Mesenchymal stem cell (in vitro differentiated cells and primary cell): ENCODE measurements around the gene NSFL1C.
A peak's percentile ranks its signal among the peaks of the same experiment; 100 is the strongest.

Experiments
- DNase-seq: peaks from one replicate; pipeline ENCODE4 v3.0.0-alpha.2; 2013
- H2AFZ ChIP-seq: one replicate; pipeline ENCODE4 v1.6.1; 2013; ENCODE audit warnings: low read depth, mild to moderate bottlenecking, control low read depth, inconsistent platforms, low read length, moderate library complexity
- H2AK5ac ChIP-seq: 2 replicates; pipeline ENCODE4 v1.6.1; 2013; ENCODE audit warnings: low read length, moderate library complexity, mild to moderate bottlenecking, inconsistent platforms; ENCODE audit not compliant: severe bottlenecking
- H2BK120ac ChIP-seq: one replicate; pipeline ENCODE4 v1.6.1; 2013; ENCODE audit warnings: low read depth, mild to moderate bottlenecking, inconsistent platforms, low read length, moderate library complexity
- H2BK12ac ChIP-seq, 2 experiments: one replicate each; pipeline ENCODE4 v1.6.1; 2013; ENCODE audit warnings: inconsistent platforms in 2 of 2, low read length in 2 of 2, mild to moderate bottlenecking in 2 of 2, moderate library complexity in 2 of 2, control low read depth in 1 of 2
- H2BK15ac ChIP-seq: one replicate; pipeline ENCODE4 v1.6.1; 2013; ENCODE audit warnings: mild to moderate bottlenecking, low read depth, inconsistent platforms; ENCODE audit not compliant: poor library complexity, severe bottlenecking
- H2BK5ac ChIP-seq: 2 replicates; pipeline ENCODE4 v1.6.1; 2013; ENCODE audit warnings: low read depth, mild to moderate bottlenecking, low read length, control low read depth, inconsistent platforms; ENCODE audit not compliant: poor library complexity, severe bottlenecking
- H3K14ac ChIP-seq, 2 experiments: one replicate each; pipeline ENCODE4 v1.6.1; 2013; ENCODE audit warnings: inconsistent platforms in 2 of 2, low read length in 2 of 2, control low read depth in 1 of 2, mild to moderate bottlenecking in 1 of 2, moderate library complexity in 1 of 2
- H3K18ac ChIP-seq, 2 experiments: one replicate each; pipeline ENCODE4 v1.6.1; 2013; ENCODE audit warnings: inconsistent platforms in 2 of 2, low read length in 2 of 2, control low read depth in 1 of 2, low read depth in 1 of 2, mild to moderate bottlenecking in 1 of 2
- H3K23ac ChIP-seq, 2 experiments: one replicate each; pipeline ENCODE4 v1.6.1; 2013; ENCODE audit warnings: inconsistent platforms in 2 of 2, low read length in 2 of 2, mild to moderate bottlenecking in 2 of 2, moderate library complexity in 2 of 2, control low read depth in 1 of 2
- H3K27ac ChIP-seq: 2 replicates; pipeline ENCODE4 v1.5.1; 2013; ENCODE audit warnings: mild to moderate bottlenecking, moderate library complexity, low read length, control low read depth, inconsistent platforms; ENCODE audit not compliant: poor library complexity, severe bottlenecking
- H3K27me3 ChIP-seq, 2 experiments: 2 replicates each; pipeline versions ENCODE4 v1.6.1 to v1.7.0; 2013; ENCODE audit warnings: low read length in 2 of 2, mild to moderate bottlenecking in 2 of 2, moderate library complexity in 2 of 2, control low read depth in 1 of 2, inconsistent platforms in 1 of 2; ENCODE audit not compliant: control insufficient read depth in 1 of 2, insufficient read depth in 1 of 2
- H3K36me3 ChIP-seq, 2 experiments: 2 replicates each; pipeline versions ENCODE4 v1.6.1 to v1.7.0; 2013; ENCODE audit warnings: low read length in 2 of 2, control low read depth in 1 of 2, inconsistent platforms in 1 of 2, low read depth in 1 of 2, mild to moderate bottlenecking in 1 of 2; ENCODE audit not compliant: insufficient read depth in 2 of 2, control insufficient read depth in 1 of 2
- H3K4ac ChIP-seq, 2 experiments: one replicate each; pipeline ENCODE4 v1.6.1; 2013; ENCODE audit warnings: inconsistent platforms in 2 of 2, low read length in 2 of 2, mild to moderate bottlenecking in 2 of 2, moderate library complexity in 2 of 2, control low read depth in 1 of 2, low read depth in 1 of 2
- H3K4me1 ChIP-seq: 2 replicates; pipeline ENCODE4 v1.6.1; 2013; ENCODE audit warnings: low read depth, low read length, control low read depth; ENCODE audit not compliant: control insufficient read depth, insufficient read depth
- H3K4me2 ChIP-seq: 2 replicates; pipeline ENCODE4 v1.6.1; 2013; ENCODE audit warnings: low read length, mild to moderate bottlenecking, inconsistent platforms; ENCODE audit not compliant: poor library complexity, severe bottlenecking
- H3K4me3 ChIP-seq, 2 experiments: 2 replicates each; pipeline versions ENCODE4 v1.5.1 to v1.7.0; 2013; ENCODE audit warnings: low read length in 2 of 2, mild to moderate bottlenecking in 2 of 2, control low read depth in 1 of 2, low read depth in 1 of 2; ENCODE audit not compliant: insufficient read depth in 1 of 2
- H3K79me1 ChIP-seq: replicated peaks from 2 replicates; pipeline ENCODE4 v1.6.1; 2013; ENCODE audit warnings: mild to moderate bottlenecking, control low read depth, low read length, inconsistent platforms; ENCODE audit not compliant: poor library complexity, severe bottlenecking
- H3K9ac ChIP-seq: 2 replicates; pipeline ENCODE4 v1.7.0; 2013; ENCODE audit warnings: mild to moderate bottlenecking, low read length, moderate library complexity
- H3K9me3 ChIP-seq: 2 replicates; pipeline ENCODE4 v1.7.0; 2013; ENCODE audit warnings: mild to moderate bottlenecking, low read length; ENCODE audit not compliant: control insufficient read depth
- H4K8ac ChIP-seq: one replicate; pipeline ENCODE4 v1.6.1; 2013; ENCODE audit warnings: inconsistent platforms, mild to moderate bottlenecking, low read length, moderate library complexity
- H4K91ac ChIP-seq: one replicate; pipeline ENCODE4 v1.6.1; 2013; ENCODE audit warnings: mild to moderate bottlenecking, low read length, inconsistent platforms
- WGBS: methylation state at CpG from one replicate; pipeline ENCODE4 v1.1.7; 2013; ENCODE audit warnings: mixed read lengths; 5-methylcytosine and 5-hydroxymethylcytosine counted together

The NSFL1C gene

DNA sequence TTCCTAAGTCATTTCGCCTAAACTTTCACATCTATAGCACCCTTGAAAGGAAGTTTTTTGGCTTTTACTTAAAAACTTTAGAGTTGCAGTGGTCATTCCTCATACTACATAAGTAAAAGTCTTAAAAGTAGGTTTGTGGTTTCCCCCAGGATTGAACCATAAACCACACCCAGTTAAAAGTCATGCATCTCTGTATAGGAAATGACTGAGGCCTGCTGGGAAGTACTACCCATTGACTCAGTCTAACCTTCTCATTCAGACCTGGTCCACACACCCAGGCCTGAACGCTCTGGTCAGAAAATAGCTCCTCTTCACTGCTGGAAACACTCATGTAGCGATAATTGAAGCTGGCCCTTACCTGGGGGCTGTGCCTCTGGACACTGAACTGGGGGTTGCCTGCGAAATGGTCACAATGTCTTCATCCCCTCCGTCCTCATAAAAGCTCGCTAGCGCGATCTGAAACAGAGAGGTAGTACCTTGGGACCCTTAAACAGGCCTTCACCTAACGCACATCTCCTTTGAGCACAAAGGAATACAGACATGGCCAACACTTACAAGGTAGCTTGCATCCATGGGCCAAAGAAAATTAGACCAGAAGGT lies 2.6 kb downstream of the NSFL1C start:
- Histone ChIP-seq H3K36me3 (peaks cover 14 to 60% of the 10 kb centered on the region in 2 experiments), H3K23ac (no peak overlapping the region), H3K9ac (no peak overlapping the region), H3K4me1 (peaks cover 16% of the 10 kb centered on the region), H3K4me2 (no peak overlapping the region), H2AK5ac (peak overlapping the region; percentile 74), H3K14ac (no peak overlapping the region), H2BK15ac (no peak overlapping the region), H2BK120ac (no peak overlapping the region), H3K4me3 (no peak overlapping the region), H2BK12ac (no peak overlapping the region), H4K8ac (no peak overlapping the region), H4K91ac (no peak overlapping the region), H3K27ac (no peak overlapping the region), H3K27me3 (no peaks in the 10 kb centered on the region), H2BK5ac (no peak overlapping the region), H2AFZ (no peak overlapping the region), H3K79me1 (peaks cover 23% of the 10 kb centered on the region), H3K4ac (no peak overlapping the region), H3K9me3 (no peaks in the 10 kb centered on the region), H3K18ac (no peak overlapping the region)
- 99% methylated on average over 9 of the region's 9 CpGs for WGBS
- no peak for DNase-seq

DNA sequence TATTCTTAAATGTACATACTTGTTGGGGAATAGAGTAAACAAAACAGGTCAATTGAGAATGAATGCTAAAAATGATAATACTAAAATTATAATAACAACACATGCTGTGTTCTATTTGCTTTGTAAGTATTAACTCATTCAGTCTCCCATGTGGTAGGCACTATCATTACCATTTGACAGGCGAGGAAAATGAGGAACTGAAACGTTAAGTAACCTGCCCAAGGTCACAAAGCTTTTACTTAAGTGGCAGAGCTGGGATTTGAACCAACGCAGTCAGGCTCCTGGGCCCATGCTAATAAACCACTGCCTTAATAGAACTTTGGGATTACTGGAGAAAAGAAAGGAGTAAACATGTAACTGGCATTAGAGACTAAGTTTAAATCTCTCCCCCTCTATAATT lies 3.8 kb downstream of the NSFL1C start:
- peaks cover 15 to 72% of the 10 kb centered on the region in 2 experiments for H3K36me3 ChIP-seq
- no peak overlapping the region for H2BK12ac ChIP-seq
- no peak overlapping the region for H2BK120ac ChIP-seq
- WGBS, result 96% methylated on average over 3 of the region's 3 CpGs
- H4K91ac ChIP-seq, result no peak overlapping the region
- H3K27ac ChIP-seq, result no peak overlapping the region
- peaks cover 13% of the 10 kb centered on the region for H3K4me1 ChIP-seq
- no peak overlapping the region for H3K14ac ChIP-seq
- no peak overlapping the region for H2BK15ac ChIP-seq
- H4K8ac ChIP-seq, result no peak overlapping the region
- H3K4ac ChIP-seq, result no peak overlapping the region
- H3K79me1 ChIP-seq, result peaks cover 26% of the 10 kb centered on the region
- no peak overlapping the region for H3K4me3 ChIP-seq
- no peak overlapping the region for H2AK5ac ChIP-seq
- H3K27me3 ChIP-seq, result no peaks in the 10 kb centered on the region
- H2BK5ac ChIP-seq, result no peak overlapping the region
- DNase-seq, result no peak
- no peak overlapping the region for H3K18ac ChIP-seq
- H2AFZ ChIP-seq, result no peak overlapping the region
- H3K9me3 ChIP-seq, result no peaks in the 10 kb centered on the region
- H3K23ac ChIP-seq, result no peak overlapping the region
- H3K4me2 ChIP-seq, result no peak overlapping the region
- H3K9ac ChIP-seq, result no peak overlapping the region

DNA sequence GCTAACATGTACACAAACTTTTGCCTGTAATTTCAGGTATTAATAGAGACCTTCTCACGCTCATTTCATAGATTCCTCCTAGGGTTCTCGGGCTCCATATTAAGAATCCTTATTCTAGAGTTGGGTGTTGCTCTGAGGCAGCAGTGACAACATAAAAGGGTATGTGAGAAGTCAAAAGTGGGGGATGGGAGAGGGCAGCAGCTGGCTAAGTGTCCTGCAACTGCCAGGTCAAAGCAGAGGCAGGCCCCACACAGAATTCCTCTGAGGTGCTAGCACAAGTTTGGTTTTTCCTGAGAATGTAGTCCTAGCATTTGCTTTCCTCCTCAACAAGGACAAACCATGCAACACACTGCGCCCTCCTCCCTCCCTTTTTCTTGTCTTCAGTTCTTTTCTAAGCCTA lies 4.6 kb downstream of the NSFL1C start:
- Histone ChIP-seq H2BK5ac (no peak overlapping the region), H2BK15ac (no peak overlapping the region), H3K4me3 (no peak overlapping the region), H3K27me3 (no peaks in the 10 kb centered on the region), H3K4me1 (peaks cover 10% of the 10 kb centered on the region), H3K4me2 (no peak overlapping the region), H4K91ac (no peak overlapping the region), H2AFZ (no peak overlapping the region), H3K27ac (no peak overlapping the region), H2BK12ac (no peak overlapping the region), H4K8ac (no peak overlapping the region), H3K9ac (no peak overlapping the region), H3K9me3 (no peaks in the 10 kb centered on the region), H2AK5ac (no peak overlapping the region), H2BK120ac (no peak overlapping the region), H3K18ac (no peak overlapping the region), H3K14ac (no peak overlapping the region), H3K79me1 (peaks cover 26% of the 10 kb centered on the region), H3K36me3 (peaks cover 15 to 80% of the 10 kb centered on the region in 2 experiments), H3K4ac (no peak overlapping the region), H3K23ac (no peak overlapping the region)
- DNase-seq, result no peak
- 100% methylated on average over 3 of the region's 3 CpGs for WGBS

DNA sequence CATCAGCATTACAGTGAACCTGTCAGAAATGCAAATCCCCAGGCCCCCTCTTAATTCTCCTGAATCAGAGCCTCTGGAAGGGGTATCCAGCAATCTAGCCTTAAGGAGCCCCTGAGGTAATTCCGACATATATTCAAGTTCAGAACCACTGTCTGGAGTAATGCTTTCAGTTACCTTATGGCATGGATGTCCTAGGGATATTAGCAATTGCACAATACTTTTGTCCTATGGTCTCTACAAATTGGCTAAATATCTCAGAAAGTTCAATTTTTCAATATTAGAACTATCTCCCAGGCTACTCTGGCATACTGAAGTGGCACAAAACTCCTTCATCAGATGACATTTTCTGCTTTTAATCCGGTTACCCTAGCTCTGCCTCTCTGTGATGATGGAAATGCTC lies 6.4 kb downstream of the NSFL1C start:
- Histone ChIP-seq H2BK15ac (no peak overlapping the region), H2AFZ (no peak overlapping the region), H3K4me1 (peaks cover 16% of the 10 kb centered on the region), H3K9me3 (no peaks in the 10 kb centered on the region), H3K4ac (no peak overlapping the region), H3K27me3 (no peaks in the 10 kb centered on the region), H4K8ac (no peak overlapping the region), H3K27ac (no peak overlapping the region), H4K91ac (no peak overlapping the region), H3K79me1 (peaks cover 26% of the 10 kb centered on the region), H2BK5ac (no peak overlapping the region), H3K36me3 (peaks cover 20 to 96% of the 10 kb centered on the region in 2 experiments), H3K18ac (no peak overlapping the region), H3K4me3 (no peak overlapping the region), H2BK12ac (no peak overlapping the region), H3K14ac (no peak overlapping the region), H3K9ac (no peak overlapping the region), H3K23ac (no peak overlapping the region), H2BK120ac (no peak overlapping the region), H2AK5ac (no peak overlapping the region), H3K4me2 (no peak overlapping the region)
- no peak for DNase-seq
- WGBS, result 100% methylated on average over 2 of the region's 2 CpGs
